ENCODE results near the gene COL6A3. TPM values are rescaled to one million over a fixed set of nuclear protein-coding genes. Genes with fewer than 3 reads are reported as not detected.
"Not testable (repeated sequence)": the region's sequence is repeated elsewhere in the genome, so short reads cannot be mapped to it uniquely, and the experiment has no call there.

COL6A3 gene
- total RNA-seq, 1 experiment from 2014 or later: 0.04 TPM

DNA sequence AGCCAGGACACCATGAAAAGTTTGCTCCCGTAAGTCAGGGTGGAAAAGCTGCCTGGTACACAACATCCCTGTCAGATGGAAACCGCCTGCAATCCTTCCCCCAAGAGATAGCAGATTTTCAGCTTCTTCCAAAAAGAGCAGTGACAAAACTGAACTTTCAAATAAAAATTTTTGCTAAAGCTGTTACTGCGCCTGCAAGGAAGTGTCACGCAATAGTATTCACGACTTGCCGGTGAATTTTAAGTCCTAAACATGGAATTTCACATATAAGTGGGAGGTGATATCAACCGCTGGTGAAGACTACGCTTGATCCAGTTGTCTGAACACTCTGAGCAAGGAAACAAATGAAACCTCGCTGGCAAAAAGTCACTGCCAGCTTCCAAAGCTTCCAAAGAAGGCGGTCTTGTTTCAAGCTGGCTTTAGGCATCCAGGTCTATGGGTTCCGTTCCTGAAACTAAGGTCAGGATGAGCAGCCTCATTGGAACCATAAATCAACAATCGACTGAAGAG is 2.8 kb downstream of the COL6A3 start:
- H3K36me3 ChIP-seq: no peaks in the 10 kb centered on the region
- H3K4me3 ChIP-seq: no peak overlapping the region
- peaks cover 14% of the 10 kb centered on the region for H3K27me3 ChIP-seq
- no peak for DNase-seq
- H3K4me1 ChIP-seq: no peaks in the 10 kb centered on the region
- no peak overlapping the region for H3K27ac ChIP-seq
- H3K9me3 ChIP-seq (replicated peaks): no peaks in the 10 kb centered on the region

DNA sequence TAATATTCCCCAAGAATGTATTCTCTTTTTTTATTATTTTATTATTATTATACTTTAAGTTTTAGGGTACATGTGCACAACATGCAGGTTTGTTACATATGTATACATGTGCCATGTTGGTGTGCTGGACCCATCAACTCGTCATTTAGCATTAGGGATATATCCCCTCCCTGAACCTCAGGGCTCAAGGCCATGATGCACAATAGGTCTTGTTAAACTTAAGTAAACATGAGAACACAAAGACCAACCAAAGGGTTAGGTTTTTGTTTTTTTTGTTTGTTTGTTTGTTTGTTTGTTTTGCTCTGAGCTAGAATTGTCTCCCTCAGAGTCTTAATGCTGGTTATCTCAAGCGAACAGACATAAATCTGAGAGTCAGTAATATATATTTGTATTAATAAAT is 4.7 kb downstream of the COL6A3 start:
- not testable (repeated sequence) for H3K27ac ChIP-seq; DNase-seq; H3K9me3 ChIP-seq (replicated peaks); H3K4me3 ChIP-seq; H3K4me1 ChIP-seq; H3K36me3 ChIP-seq
- peaks cover 22% of the 10 kb centered on the region for H3K27me3 ChIP-seq

DNA sequence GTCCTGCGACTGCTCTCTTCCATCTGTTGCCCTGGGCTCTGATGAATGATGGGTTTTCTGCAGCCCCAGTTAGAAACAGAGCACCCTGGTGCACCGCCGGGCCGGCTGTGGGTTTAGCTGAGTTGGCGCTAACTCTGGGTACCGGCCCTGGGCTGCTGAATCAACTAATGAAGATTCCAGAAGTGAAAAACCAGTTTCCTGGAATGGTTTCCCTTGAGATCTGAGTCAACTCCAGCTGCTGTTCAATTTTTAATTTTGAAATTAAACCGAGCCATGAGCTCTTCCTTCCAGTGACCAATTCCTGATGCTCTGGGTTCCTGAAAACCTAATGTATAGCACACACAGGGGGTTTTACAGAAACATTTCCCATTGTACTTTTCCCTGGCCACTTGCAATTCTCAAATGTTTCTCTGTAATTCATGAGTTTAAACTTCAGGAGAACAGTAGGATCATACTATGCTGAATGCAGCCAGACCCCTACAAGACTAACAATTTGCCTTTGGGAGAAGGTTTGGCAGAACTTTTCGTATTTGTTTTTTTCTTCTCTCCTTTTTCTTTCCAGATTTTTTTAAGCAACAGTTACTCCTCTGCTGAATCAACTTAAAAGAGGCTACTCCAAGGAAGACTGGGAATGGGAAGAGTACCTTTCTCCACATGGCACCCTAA is 5.5 kb downstream of the COL6A3 start:
- no peaks in the 10 kb centered on the region for H3K36me3 ChIP-seq
- H3K4me1 ChIP-seq: no peaks in the 10 kb centered on the region
- H3K27ac ChIP-seq: no peak overlapping the region
- peaks cover 22% of the 10 kb centered on the region for H3K27me3 ChIP-seq
- H3K9me3 ChIP-seq (replicated peaks): no peaks in the 10 kb centered on the region
- no peak overlapping the region for H3K4me3 ChIP-seq
- DNase-seq: no peak

- Histone ChIP-seq H3K9me3 (replicated peaks) (no peaks in the 10 kb centered on the region), H3K27ac (no peak overlapping the region), H3K36me3 (no peaks in the 10 kb centered on the region), H3K4me1 (no peaks in the 10 kb centered on the region), H3K27me3 (peaks cover 17% of the 10 kb centered on the region), H3K4me3 (no peak overlapping the region)
- DNase-seq: no peak
Measured at GRCh38 chr2:237407700-237408099, 6.3 kb downstream of the COL6A3 start.

DNA sequence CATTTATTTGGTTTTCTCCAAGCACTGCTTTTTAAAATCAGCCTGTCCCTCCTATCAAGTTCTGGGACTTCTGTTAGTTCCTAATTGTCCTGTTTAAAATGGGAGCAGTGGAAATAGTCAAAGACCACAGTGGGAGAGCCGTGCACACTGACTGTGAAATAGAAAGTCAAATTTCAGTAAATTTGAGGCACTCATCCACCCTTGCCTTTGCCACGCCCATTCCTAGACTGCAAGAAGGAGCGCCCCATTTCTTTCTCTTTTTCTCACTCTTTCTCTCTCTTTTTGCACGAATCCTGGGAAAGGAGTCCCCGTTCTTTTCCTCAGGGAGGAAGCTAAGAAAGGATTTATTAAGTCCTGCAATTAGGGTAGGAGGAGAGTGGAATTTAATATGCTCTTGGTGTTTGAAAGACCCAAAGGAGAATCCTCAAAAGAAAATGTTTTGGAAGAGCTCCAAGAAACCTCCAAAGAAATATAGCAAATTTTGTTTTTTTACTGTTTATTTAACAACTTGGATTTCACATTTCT is 7.5 kb downstream of the COL6A3 start:
- H3K27ac ChIP-seq: no peak overlapping the region
- peaks cover 17% of the 10 kb centered on the region for H3K27me3 ChIP-seq
- DNase-seq: no peak
- no peak overlapping the region for H3K4me3 ChIP-seq
- H3K4me1 ChIP-seq: no peaks in the 10 kb centered on the region
- H3K36me3 ChIP-seq: no peaks in the 10 kb centered on the region
- H3K9me3 ChIP-seq (replicated peaks): no peaks in the 10 kb centered on the region

GRCh38 chr2:237405605-237406004 is 8.4 kb downstream of the COL6A3 start:
- Histone ChIP-seq H3K27ac (no peak overlapping the region), H3K27me3 (peaks cover 17% of the 10 kb centered on the region; the same call in 1 of the 2 replicates), H3K4me1 (no peaks in the 10 kb centered on the region), H3K9me3 (replicated peaks) (no peaks in the 10 kb centered on the region), H3K4me3 (no peak overlapping the region), H3K36me3 (no peaks in the 10 kb centered on the region)
- no peak for DNase-seq

GRCh38 chr2:237405006-237405559 is 8.9 kb downstream of the COL6A3 start:
- no peak overlapping the region for H3K27ac ChIP-seq
- H3K9me3 ChIP-seq (replicated peaks): no peaks in the 10 kb centered on the region
- H3K4me1 ChIP-seq: no peaks in the 10 kb centered on the region
- H3K4me3 ChIP-seq: no peak overlapping the region
- no peaks in the 10 kb centered on the region for H3K36me3 ChIP-seq
- DNase-seq: no peak
- peaks cover 17% of the 10 kb centered on the region; the same call in 1 of the 2 replicates for H3K27me3 ChIP-seq

- Histone ChIP-seq H3K4me1 (no peaks in the 10 kb centered on the region), H3K27ac (no peak overlapping the region), H3K9me3 (replicated peaks) (no peaks in the 10 kb centered on the region), H3K4me3 (no peak overlapping the region), H3K27me3 (peaks cover 17% of the 10 kb centered on the region; the same call in 1 of the 2 replicates), H3K36me3 (no peaks in the 10 kb centered on the region)
- no peak for DNase-seq
Measured at GRCh38 chr2:237404413-237404812, 9.6 kb downstream of the COL6A3 start.

GRCh38 chr2:237403024-237403882 is 10.7 kb downstream of the COL6A3 start:
- Histone ChIP-seq H3K27me3 (peaks cover 13% of the 10 kb centered on the region; the same call in 1 of the 2 replicates), H3K36me3 (no peaks in the 10 kb centered on the region), H3K4me1 (no peaks in the 10 kb centered on the region), H3K9me3 (replicated peaks) (no peaks in the 10 kb centered on the region), H3K27ac (no peak overlapping the region), H3K4me3 (no peak overlapping the region)
- DNase-seq: no peak

GRCh38 chr2:237400199-237400598 is 13.8 kb downstream of the COL6A3 start:
- Histone ChIP-seq H3K27me3 (peaks cover 5% of the 10 kb centered on the region; the same call in 1 of the 2 replicates), H3K27ac (no peak overlapping the region), H3K9me3 (replicated peaks) (no peaks in the 10 kb centered on the region), H3K36me3 (no peaks in the 10 kb centered on the region), H3K4me3 (no peak overlapping the region), H3K4me1 (no peaks in the 10 kb centered on the region)
- no peak for DNase-seq

- H3K9me3 ChIP-seq (replicated peaks): no peaks in the 10 kb centered on the region
- H3K27me3 ChIP-seq: no peaks in the 10 kb centered on the region
- no peaks in the 10 kb centered on the region for H3K4me1 ChIP-seq
- no peak overlapping the region for H3K27ac ChIP-seq
- DNase-seq: no peak
- H3K4me3 ChIP-seq: no peak overlapping the region
- H3K36me3 ChIP-seq: no peaks in the 10 kb centered on the region
Measured at GRCh38 chr2:237397072-237397471, 16.9 kb downstream of the COL6A3 start.

GRCh38 chr2:237393523-237393922 is 20.4 kb downstream of the COL6A3 start:
- no peak for DNase-seq
- Histone ChIP-seq H3K27ac (no peak overlapping the region), H3K27me3 (peaks cover 3% of the 10 kb centered on the region; the same call in 1 of the 2 replicates), H3K4me3 (no peak overlapping the region), H3K36me3 (no peaks in the 10 kb centered on the region), H3K9me3 (replicated peaks) (no peaks in the 10 kb centered on the region), H3K4me1 (no peaks in the 10 kb centered on the region)

- Histone ChIP-seq H3K4me1 (no peaks in the 10 kb centered on the region), H3K36me3 (no peaks in the 10 kb centered on the region), H3K27ac (no peak overlapping the region), H3K27me3 (peaks cover 3% of the 10 kb centered on the region; the same call in 1 of the 2 replicates), H3K9me3 (replicated peaks) (no peaks in the 10 kb centered on the region), H3K4me3 (no peak overlapping the region)
- no peak for DNase-seq
Measured at GRCh38 chr2:237392186-237392585, 21.8 kb downstream of the COL6A3 start.

GRCh38 chr2:237391140-237391539 is 22.8 kb downstream of the COL6A3 start:
- Histone ChIP-seq H3K27ac (no peak overlapping the region), H3K27me3 (peaks cover 3% of the 10 kb centered on the region; the same call in 1 of the 2 replicates), H3K36me3 (no peaks in the 10 kb centered on the region), H3K4me3 (no peak overlapping the region), H3K9me3 (replicated peaks) (no peaks in the 10 kb centered on the region), H3K4me1 (no peaks in the 10 kb centered on the region)
- no peak for DNase-seq

- no peaks in the 10 kb centered on the region for H3K36me3 ChIP-seq
- H3K27ac ChIP-seq: no peak overlapping the region
- no peaks in the 10 kb centered on the region for H3K4me1 ChIP-seq
- H3K27me3 ChIP-seq: peaks cover 3% of the 10 kb centered on the region; the same call in 1 of the 2 replicates
- no peak overlapping the region for H3K4me3 ChIP-seq
- no peaks in the 10 kb centered on the region for H3K9me3 ChIP-seq (replicated peaks)
- no peak for DNase-seq
Measured at GRCh38 chr2:237390235-237390634, 23.7 kb downstream of the COL6A3 start.
